DMS 273 treated with DMSO at 0.1 percent for 48 hours (cell line): Measurements from ENCODE around the gene ADAMTS8.

Experiments used
- DNase-seq: peaks from one replicate; lab custom pipeline; 2025; lab: John Stamatoyannopoulos, UW

ADAMTS8 gene

DNA sequence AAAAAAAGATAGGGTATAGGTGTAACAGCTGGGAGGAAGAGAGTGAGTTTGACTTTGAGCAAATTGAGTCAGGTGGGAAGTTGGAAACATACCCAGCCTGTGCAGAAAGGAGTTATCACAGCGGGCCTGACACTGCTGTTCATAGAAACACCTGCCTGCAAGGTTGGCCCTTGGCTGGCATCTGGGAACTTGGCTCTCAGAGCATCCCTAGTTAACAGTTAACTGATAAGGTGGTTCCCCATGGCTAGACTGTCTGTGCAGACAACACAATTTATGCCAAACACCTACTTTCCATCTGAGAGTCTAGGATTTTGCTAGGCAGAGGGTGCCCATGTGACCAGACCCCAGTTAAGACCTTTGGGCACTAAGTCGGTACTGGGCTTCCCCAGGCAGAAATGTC lies 31.4 kb downstream of the ADAMTS8 start:
- no peak for DNase-seq

DNA sequence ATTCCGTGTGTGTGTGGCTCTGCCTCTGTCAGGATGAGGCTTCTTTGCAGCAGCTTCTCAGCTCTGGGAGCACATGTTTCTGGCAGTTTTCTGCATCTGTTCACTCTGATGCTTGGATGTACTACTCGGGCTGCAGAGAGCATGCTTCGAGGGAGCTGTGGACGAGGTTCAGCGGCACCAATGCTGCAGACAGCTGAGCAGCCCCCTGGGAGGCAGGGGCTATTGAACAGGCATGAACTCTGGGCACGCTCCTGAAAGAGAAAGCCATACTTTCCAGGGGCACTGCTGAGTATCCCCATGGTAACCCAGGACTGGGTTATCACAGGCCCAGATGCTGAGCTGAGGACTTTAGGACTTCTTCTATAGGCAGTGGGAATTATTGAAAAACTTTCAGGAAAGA lies 33.8 kb downstream of the ADAMTS8 start:
- DNase-seq: no peak

DNA sequence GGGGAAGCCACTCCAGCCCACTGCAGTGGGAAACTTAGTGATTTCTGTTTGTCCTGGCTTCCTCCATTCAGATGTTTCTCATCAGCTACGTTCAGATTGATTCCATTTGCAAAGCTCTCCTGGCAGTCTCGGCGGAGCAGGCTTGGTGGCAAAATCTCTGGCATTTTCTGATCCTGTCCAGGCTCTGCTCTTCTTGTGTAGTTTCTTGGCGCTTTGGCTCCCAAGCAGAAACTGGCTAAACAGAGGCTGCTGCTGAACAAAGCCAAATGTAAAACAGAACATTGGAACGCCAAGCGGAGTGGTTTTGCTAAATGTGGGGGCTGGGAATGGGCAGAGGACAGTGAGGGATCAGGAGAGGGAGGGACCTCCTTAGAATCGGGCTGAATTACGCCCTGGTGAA lies 36.7 kb downstream of the ADAMTS8 start:
- no peak for DNase-seq

DNA sequence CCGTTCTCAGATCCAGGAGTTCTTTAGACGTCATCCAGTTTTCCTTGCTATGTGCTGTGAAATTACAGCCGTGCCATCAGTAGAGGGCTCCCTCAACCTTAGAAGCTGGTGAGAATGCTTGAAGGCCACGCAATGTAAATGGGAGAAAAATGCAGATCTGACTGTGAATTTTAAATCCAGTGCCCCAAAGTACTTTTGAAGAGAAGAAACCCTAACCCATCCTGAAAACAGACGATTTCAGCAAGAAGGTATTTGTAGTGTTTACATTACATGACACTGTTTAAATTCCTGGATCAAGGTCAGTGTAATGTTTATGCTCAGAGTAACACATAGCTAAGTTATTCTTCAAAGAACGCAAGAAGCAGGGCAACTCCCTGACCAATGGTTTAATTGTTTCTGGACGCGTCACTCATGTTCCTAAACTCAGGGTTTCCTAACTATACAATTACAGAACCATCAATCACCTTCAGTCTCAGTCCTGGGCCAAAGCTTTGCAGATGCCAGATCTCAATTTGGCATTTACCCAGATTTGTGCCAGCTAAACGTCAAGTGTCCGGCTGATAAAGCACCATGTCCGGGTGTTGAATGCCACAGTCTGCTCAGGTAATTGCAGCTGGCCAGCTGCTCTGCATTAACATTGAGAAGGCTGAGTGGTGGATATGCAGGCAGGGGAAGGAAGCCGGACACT lies 38.2 kb downstream of the ADAMTS8 start:
- DNase-seq: no peak

DNA sequence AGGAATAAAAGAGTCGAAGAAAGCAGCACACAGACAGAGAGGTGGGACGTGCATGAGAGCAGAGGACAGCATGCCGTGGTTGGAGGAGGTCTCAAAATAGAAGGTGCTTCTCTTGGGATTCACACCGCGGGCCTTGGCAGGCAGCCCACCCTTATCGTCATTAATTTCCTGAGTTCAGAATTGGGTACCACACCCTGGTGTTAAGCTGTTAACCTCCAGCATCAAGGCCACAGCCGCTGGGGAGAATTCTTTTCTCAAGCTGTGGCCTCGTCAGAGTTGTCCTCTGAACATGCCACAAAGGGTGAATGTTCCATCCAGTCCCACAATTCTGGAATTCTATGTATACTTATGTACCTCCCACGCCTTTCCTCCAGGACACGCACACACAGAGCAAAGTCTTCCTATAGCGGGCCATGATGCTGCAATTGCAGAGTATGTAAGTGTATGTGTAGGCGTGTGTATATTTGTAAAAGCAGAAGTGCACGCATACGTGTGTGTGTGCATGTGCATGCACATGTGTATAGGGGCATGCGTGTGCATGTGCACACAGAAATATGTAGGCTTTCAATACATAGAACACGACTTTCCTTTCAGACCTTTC lies 39.0 kb downstream of the ADAMTS8 start:
- DNase-seq: no peak

DNA sequence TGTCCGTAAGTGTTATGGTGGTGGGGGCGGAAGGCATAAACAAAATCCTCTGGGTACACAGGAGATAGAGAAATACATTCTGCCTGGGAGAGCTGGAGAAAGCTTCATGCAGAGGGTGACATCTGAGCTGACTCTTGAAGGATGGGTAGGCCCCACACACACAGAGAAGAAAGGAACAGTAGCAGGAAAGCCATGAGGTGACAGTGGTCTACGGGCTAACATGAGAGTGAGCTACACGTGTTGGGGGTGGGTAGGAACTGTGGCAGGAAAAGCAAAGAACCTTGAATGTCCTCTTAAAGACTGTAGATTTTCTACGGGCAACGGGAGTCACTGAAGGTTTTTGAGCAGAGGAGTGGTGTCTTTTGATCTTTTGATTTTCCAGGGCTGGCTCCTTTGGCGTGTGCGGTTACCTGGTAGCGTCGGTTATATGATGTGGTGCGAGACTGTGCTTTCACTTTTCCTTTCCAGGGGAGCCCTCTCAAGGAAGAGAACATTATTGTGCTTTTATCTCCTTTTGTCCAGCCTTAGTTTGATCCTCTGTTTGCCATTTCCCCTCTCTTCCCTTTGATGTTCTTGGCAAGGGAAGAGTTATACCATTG lies 39.7 kb downstream of the ADAMTS8 start:
- DNase-seq: no peak

DNA sequence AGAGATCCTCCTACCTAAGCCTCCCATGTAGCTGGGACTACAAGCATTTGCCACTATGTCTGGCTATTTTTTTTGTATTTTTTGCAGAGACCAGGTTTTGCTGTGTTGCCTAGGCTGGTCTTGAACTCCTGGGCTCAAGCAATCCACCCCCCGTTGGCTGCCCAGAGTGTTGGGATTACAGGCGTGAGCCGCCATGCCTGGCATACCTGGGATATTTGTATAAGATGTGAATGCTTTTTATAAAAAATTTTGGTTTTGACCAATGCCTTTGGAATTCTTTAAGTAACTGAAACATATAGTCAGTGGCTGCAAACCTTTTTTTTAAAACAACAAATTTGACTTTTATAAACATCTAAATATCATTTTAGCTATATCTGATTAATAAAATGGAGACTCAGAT lies 42.4 kb downstream of the ADAMTS8 start:
- no peak for DNase-seq

DNA sequence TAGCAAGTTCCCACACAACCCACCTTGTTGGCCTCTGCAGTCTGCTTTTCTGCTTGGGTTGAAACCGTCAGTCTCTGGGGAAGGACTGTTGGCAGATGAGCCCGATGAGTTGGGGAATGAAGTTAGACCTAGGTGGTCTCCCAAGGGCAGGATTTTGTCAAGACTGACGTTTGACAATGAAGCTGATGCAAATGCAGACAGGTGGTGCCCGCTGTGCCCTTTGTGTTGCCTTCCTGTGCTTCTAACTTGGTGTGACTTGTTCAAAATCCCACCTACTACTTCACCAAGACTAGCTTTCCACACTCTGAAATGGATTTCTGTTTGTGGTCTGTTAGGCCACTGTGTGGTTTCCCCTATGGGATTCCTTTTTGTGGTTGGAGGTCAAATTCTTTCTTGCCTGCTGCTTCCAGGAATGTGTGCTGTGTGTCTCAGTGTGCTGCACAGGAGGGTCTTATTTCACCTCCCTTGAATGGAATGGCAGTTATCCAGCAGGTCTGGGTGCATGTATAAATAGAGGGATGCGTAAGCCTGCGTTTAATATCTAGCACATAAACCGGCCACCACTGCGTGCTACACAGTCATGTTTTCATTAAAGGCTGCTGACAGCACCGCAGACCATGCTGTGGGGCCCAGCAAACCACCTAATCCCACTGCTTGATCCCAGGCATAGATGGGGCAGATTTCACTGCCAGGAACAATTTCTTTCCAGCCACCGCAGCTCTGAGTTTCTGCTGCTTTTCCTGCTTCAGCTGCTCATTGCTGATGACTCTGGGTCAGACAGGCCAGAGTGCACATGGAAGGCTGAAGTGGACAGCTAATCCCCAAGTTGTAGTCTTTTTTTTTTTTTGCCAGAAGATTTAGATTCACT lies 44.8 kb downstream of the ADAMTS8 start:
- no peak for DNase-seq

DNA sequence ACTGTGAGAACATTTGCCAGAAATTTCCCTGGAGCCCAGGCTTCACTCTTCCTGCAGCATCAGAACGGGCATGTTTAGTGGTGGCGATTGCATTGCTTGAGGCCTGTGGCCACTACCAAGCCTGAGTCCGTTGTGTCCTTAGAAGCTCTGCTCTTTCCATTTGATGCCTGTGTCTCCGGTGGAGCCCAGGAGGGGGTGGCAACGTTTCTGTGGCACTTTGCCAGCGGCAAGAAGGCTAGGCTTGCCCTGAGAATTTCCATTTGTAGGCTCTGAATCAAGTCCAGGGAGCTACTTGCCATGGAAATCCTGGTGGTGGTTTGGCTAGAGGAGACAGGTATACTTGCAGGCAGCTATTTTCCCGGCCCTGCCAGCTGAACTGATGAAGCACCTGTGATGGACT lies 47.1 kb downstream of the ADAMTS8 start:
- DNase-seq: no peak

DNA sequence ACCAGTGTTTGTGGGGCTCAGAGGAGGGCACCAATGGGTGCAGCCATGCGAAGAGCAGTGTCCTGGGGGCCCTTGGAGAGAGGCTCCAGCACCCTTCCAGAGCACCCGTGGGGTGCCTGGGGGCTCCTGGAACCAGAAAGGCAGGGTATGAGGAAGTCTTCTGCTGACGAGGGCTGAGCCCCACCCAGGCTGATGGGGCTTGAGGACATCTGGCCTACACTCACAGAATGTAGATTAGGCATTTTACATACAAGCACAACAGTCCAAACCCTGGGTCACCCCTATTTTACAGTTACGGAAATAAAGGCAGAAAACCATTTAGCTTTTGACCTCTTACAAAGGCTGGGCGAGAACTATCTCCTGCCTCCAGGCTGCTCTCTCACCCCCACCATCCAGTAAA lies 47.6 kb downstream of the ADAMTS8 start:
- no peak for DNase-seq

DNA sequence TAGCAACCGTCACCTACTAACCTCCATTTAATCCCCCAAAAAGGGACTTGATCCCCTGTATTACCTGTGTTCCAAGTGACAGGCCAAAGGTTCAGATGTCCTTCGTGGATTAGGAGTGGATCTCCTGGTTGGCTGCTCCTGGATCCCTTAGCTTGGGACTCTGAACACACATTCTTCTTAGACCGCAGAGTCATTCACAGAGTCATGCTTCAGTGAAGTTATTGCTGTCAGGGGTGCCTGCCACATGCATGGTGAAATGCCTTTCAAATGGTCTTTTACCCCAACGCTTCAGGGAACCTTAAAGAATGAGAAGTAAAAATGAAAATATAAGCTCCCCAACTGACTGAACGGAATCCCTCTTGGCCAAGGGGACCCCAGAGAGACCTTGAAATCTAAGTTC lies 49.1 kb downstream of the ADAMTS8 start:
- no peak for DNase-seq

DNA sequence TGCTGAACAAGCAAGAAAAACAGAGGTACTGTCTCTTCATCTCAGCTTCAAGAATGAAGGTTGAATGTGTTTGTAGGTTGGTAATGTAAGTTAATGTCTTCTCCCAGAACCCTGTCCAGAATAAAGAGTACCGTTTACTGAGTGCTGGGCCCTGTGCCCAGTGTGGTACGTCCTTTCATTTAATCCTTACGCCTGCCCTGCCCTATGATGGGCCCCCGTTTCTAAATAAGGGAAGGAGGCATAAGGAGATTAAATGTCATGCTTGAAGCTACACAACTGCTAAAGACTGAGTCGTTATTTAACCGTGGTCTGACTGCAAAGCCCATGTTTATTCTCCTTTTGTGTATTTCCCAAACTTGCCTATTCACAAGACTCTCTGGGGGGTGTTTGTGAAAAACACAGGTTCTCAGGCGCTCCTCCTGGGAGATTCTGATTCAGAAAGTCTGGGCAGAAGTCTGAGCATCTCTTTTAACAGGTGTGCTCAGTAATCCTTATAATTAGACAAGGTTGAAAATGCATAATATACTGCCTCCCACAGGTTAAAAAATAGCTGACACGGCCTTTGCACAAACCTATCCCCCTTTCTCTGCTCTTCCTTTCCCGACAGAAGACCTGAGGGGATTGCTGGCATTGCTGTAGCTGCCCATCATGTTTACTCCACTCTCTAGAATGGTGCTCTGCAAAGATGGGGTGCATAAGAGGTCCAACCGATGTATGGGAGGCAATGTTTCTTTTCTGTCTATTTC lies 57.4 kb downstream of the ADAMTS8 start:
- DNase-seq: no peak

DNA sequence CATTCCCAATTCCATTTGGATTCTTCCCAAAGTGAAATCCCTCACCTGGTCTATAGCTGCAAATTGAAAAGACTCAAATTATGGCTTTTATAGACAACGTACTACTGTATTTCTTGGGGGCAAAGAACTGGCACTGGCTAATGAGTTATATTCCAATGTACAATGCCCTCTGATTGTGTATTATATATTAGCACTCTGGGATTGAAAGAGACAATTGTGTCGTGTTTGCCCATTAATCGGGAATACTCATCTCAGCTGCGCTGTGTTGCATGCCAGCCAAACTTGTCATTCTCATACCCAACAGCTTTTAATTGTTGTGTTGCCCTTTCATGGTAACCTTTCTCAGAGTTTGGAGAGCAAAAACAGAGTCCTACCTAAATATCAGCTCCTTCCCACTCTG lies 58.7 kb downstream of the ADAMTS8 start:
- no peak for DNase-seq

DNA sequence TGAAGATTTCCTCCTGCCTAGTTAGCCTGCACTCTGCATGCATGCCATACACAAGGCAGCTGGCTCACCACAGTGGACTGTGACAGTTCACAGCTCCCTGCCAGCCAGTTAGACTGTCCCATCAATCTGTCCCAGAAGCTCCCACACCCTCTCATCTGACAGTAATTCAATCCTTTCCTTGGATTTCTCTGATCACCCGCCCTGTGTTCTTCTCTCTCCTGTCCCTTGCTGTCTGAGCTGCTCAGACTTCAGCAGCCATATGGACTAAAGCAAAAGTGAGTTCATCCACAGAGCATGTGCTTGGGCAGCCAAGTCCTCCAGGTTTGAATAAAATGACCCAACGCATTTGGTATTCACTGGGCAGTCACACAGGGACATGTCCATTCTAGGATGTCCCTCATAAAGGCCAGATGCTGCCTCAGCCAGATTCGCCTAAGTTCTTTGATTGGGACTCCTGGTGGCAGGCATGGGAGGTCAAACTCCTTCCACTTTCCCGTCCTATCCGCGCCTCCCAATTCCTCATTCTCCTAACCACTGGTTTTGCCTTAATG lies 59.2 kb downstream of the ADAMTS8 start:
- no peak for DNase-seq

DNA sequence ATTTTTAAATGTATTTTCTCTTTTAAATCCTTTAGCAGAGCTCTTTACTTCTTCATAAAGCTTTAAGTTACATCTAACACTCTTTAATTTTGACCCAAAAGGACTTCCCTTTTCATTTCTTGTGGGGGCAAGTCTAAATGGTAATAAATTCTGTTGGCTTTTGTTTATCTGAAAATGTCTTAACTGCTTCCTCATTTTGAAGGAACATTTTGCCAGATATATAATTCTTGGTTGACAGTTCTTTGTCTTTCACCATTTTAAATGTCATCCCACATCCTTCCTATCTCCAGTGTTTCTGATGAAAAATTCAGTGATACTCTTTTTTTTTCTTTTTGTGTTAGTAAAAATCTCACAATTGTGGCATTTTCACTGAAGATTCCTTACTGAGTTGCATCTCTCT lies 69.0 kb downstream of the ADAMTS8 start:
- DNase-seq: no peak

DNA sequence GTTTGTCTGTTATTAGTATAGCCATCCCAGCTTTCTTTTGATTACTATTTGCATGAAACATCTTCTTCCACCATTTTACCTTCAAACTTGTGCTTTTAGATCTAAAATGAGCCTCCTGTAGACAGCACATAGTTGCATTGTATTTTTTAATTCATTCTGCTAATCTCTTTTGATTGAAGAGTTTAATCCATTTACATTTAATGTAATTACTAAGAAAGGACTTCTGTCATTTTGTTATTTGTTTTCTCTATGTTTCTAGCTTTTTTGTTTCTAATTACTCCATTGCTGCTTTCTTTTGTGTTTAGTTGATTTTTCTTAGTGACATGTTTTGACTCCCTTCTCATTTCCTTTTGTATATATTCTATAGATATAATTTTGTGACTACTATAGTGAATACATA lies 70.0 kb downstream of the ADAMTS8 start:
- no peak for DNase-seq
